ENCODE results near the gene CCN6. TPM values are rescaled to one million over a fixed set of nuclear protein-coding genes. Genes with fewer than 3 reads are reported as not detected.

CCN6 gene
- total RNA-seq, 1 donor from 2014 or later = not detected

DNA sequence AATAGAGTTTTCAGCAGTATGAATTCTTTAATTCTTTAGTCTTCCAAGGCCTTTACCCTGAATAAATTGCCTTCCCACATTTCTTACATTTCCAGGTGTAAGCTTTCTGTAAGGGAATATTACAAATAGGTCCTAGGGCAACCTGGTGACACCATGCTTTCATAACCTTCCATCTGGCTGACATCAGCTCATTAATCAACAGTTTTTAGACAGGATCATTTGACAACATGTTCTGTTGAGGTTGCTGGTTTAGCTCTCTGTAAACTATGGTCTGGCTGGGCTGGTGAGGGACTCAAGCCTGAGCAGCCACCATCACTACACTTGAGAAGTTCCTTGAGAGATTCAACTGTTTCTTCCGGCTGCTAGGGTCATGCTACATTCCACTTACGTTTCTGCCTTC, 52.7 kb downstream of the CCN6 start:
- Mint-ChIP-seq H3K36me3 (ENCODE audit: insufficient read depth) (peaks cover 11% of the 10 kb centered on the region), H3K27ac (no peak overlapping the region), H3K9me3 (ENCODE audit: low read depth) (peaks cover 9% of the 10 kb centered on the region), H3K4me1 (ENCODE audit: low read depth) (peaks cover 5% of the 10 kb centered on the region), H3K27me3 (no peaks in the 10 kb centered on the region), H3K4me3 (ENCODE audit: low read depth) (no peak overlapping the region)
- TF ChIP-seq, protein P1, sequence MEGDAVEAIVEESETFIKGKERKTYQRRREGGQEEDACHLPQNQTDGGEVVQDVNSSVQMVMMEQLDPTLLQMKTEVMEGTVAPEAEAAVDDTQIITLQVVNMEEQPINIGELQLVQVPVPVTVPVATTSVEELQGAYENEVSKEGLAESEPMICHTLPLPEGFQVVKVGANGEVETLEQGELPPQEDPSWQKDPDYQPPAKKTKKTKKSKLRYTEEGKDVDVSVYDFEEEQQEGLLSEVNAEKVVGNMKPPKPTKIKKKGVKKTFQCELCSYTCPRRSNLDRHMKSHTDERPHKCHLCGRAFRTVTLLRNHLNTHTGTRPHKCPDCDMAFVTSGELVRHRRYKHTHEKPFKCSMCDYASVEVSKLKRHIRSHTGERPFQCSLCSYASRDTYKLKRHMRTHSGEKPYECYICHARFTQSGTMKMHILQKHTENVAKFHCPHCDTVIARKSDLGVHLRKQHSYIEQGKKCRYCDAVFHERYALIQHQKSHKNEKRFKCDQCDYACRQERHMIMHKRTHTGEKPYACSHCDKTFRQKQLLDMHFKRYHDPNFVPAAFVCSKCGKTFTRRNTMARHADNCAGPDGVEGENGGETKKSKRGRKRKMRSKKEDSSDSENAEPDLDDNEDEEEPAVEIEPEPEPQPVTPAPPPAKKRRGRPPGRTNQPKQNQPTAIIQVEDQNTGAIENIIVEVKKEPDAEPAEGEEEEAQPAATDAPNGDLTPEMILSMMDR (IDR thresholded peaks at IDR 0.05; ENCODE audit: unreplicated experiment) = no peak
- no peak for DNase-seq (ENCODE audit: low spot score, unreplicated experiment)

DNA sequence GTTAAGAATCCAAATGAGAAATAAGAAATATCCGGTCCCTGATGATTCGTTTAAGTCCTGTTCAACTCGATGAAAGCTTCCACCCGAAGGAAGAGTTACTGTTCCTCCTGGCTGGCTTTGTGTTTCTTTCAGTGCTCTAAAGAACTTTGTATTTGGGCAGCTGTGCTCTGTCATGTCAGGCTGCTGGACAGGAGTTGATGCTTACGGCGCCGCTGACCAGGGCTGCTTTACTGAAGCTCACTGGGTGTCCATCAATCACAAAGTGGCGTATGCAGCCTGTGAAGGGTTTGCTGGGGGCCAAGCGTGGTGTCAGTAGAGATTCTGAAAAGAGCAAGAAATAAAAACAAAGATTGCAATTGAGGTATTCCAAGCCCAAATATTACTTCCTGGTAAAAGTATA, 55.4 kb downstream of the CCN6 start:
- Mint-ChIP-seq H3K9me3 (ENCODE audit: low read depth) (peaks cover 9% of the 10 kb centered on the region), H3K27me3 (no peaks in the 10 kb centered on the region), H3K27ac (no peak overlapping the region), H3K4me1 (ENCODE audit: low read depth) (peaks cover 5% of the 10 kb centered on the region), H3K4me3 (ENCODE audit: low read depth) (no peak overlapping the region), H3K36me3 (ENCODE audit: insufficient read depth) (peaks cover 3% of the 10 kb centered on the region)
- TF ChIP-seq, protein P1 (IDR thresholded peaks at IDR 0.05; ENCODE audit: unreplicated experiment) = no peak
- DNase-seq (ENCODE audit: low spot score, unreplicated experiment) = no peak

DNA sequence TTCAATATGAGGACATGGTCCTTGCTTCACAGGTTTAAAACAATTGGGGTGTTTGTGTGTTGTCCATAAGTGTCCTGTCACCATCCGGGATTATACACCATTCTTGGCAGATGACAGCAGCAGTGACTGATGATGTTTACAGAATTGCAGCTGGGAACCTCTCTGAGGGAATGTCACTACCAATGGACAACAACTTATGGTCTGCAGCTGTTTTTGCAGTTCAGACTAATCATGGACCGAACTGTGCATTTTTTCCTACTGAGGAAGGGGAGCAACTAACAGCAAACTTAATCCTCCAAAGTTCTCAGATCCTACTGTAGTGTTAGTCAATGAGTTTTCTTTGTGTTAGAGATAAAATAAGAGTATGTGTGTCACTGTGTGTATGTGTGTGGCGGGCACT, 59.5 kb downstream of the CCN6 start:
- H3K36me3 Mint-ChIP-seq (ENCODE audit: insufficient read depth) = no peaks in the 10 kb centered on the region
- DNase-seq (ENCODE audit: low spot score, unreplicated experiment) = no peak
- TF ChIP-seq, protein P1 (IDR thresholded peaks at IDR 0.05; ENCODE audit: unreplicated experiment) = no peak
- H3K27me3 Mint-ChIP-seq = no peaks in the 10 kb centered on the region
- H3K4me3 Mint-ChIP-seq (ENCODE audit: low read depth) = no peak overlapping the region
- no peak overlapping the region for H3K27ac Mint-ChIP-seq
- peaks cover 5% of the 10 kb centered on the region for H3K4me1 Mint-ChIP-seq (ENCODE audit: low read depth)
- H3K9me3 Mint-ChIP-seq (ENCODE audit: low read depth) = no peaks in the 10 kb centered on the region

DNA sequence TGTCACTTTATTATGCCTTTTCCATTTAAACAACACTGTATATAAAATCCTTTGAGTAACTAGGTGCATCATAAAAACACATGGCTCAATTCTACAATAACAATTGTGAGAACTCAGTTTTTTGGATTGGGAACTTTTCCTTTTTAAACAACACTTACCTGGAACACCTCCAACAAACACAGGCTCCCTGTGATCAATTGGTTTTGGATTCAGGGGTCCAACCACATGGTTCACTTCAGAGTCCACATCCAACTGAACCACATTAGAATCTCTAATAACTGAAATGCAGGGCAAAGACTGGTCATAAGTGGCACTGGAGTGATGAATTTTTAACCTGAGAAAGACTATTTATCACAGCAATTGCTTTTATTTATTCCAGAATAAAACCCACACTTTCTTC, 60.0 kb downstream of the CCN6 start:
- Mint-ChIP-seq H3K27me3 (no peaks in the 10 kb centered on the region), H3K27ac (no peak overlapping the region), H3K36me3 (ENCODE audit: insufficient read depth) (no peaks in the 10 kb centered on the region), H3K4me1 (ENCODE audit: low read depth) (peaks cover 4% of the 10 kb centered on the region), H3K4me3 (ENCODE audit: low read depth) (no peak overlapping the region), H3K9me3 (ENCODE audit: low read depth) (no peaks in the 10 kb centered on the region)
- no peak for DNase-seq (ENCODE audit: low spot score, unreplicated experiment)
- TF ChIP-seq, protein P1 (IDR thresholded peaks at IDR 0.05; ENCODE audit: unreplicated experiment) = no peak

DNA sequence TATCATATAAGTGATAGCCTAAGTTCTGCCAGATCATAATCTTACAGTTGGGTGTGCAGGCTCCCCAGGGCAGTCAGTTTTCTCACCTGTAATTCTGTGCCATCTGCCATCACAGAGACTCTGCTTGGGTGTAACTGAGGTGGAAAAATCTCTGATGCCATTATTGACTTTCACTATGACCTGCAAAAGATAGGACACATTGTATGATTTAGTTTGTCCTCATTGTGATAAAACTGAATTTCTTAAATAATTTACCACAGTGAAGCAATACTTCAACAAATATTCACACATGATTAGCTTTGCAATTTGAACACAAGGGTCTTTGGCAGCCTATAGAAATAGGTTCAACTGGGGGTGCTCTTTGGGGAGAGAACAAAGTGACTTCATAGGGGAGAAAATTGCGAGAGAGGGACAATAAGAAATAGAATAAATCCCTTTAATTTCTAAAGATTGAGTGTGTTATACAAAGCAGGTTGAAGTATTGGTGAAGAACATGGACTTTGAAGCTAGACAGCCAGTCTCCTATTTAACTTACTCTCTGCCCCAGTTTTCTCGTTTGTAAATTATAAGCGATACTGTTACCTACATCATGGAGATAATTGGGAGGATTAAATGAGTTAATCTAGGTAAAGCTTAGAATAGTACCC, 60.8 kb downstream of the CCN6 start:
- Mint-ChIP-seq H3K27me3 (no peaks in the 10 kb centered on the region), H3K4me1 (ENCODE audit: low read depth) (no peaks in the 10 kb centered on the region), H3K36me3 (ENCODE audit: insufficient read depth) (no peaks in the 10 kb centered on the region), H3K4me3 (ENCODE audit: low read depth) (no peak overlapping the region), H3K9me3 (ENCODE audit: low read depth) (no peaks in the 10 kb centered on the region), H3K27ac (no peak overlapping the region)
- no peak for DNase-seq (ENCODE audit: low spot score, unreplicated experiment)
- TF ChIP-seq, protein P1 (IDR thresholded peaks at IDR 0.05; ENCODE audit: unreplicated experiment) = no peak

All from progenitor cell of endocrine pancreas (in vitro differentiated cells).